Suppressor macrophage treated with lipopolysaccharide for 4 hours (primary cell): ENCODE data around the gene LYSMD3.

ENCODE experiments used
- DNase-seq: peaks from one replicate; pipeline ENCODE4 v3.0.0-alpha.2; 2020

LYSMD3 gene

GRCh38 chr5:90547072-90547536, 17.7 kb upstream of the LYSMD3 start:
- DNase-seq = no peak

DNA sequence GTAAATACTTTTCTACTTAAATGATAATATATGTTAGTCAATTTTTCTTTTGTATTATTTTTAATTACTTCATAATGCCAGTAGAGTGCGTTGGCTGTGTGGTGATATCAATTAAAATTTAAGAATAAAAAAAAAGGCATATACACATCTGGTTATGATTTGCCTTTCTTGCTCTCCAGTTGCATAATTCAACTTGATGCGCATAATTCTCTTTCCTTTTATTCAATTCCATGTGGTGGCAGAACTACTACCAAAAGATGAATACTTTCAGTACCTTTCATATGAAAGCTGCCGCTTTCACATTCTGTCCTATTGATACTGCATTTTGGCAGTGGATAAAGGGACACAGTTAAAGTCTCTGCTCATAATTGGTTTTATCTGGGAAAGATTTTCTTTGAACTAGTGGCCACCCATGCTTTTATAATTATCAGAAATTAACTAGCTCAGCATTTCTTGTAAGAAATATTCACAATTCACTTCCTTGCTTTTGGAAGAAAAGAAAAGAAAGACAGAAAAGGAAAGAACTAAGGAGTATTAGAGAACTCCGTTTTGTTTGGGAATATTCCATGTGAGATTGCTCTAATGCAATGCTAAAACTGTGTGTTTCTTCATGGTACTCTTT, 16.9 kb upstream of the LYSMD3 start:
- DNase-seq = no peak

DNA sequence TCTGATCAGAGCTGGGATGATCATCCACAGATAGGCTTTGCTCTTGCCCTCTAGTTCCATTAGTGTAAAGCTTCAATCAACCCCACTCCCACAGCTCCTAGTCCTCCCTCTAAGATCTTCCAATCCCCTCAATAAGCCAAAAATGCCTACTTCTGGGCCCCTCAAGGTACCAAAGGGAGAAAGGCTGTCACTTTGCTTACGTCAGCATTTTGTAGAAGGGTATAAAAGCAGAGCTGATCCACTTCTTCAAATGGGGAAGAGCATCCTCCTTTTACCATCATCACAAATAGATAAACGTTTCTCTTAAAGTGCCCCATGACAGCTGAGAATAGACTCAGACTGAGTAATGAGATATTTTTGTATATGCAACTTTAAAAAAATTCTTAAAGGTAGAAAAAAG, 16.1 kb upstream of the LYSMD3 start:
- no peak for DNase-seq

- DNase-seq = no peak
Observed at GRCh38 chr5:90542827-90543519, 13.6 kb upstream of the LYSMD3 start.

DNA sequence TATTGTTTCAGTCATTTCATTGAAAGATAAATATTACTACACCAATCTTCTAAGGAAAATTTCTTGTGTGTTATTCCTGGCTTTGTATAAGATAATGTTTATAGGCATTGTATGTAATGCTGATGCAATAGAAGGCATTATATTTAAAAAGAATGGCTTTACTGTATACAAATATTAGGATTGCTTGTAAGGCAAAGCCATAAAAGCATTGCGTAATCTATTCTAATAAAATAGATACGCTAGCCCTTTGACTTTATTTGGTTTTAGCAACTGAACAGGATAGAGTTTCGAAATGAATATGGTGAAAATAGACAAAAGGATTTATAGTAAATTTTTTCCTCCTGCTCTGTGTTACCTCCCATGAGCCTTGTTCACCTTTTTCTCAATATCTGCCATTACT, 5.5 kb upstream of the LYSMD3 start:
- DNase-seq = no peak

- DNase-seq = no peak
Observed at GRCh38 chr5:90533794-90534193, 4.4 kb upstream of the LYSMD3 start.

GRCh38 chr5:90530736-90531487, 1.5 kb upstream of the LYSMD3 start:
- DNase-seq = peak; percentile 16

- DNase-seq = peak; percentile 69
Observed at GRCh38 chr5:90529939-90530677, 724 bp upstream of the LYSMD3 start.

GRCh38 chr5:90528601-90529193, 687 bp downstream of the LYSMD3 start:
- DNase-seq = peak; percentile 59

DNA sequence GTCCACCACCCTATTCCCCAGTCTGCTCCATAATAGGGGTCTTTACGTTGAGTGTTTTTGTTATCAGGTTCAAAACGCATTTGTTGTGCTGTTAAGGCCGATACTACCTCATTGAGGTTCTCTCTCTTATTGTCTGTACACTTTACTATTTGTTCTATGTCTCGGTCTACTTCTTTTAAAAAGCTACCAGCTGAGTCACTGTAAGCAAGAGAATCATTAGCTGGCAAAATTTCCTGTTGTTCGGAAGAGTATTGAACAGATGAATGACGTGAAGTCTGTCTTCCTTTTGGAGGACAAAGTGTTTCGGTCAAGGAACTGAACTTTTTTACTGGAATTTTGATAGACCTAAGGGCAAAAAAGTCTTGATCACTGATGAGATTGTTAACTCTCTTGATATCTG, 10.3 kb downstream of the LYSMD3 start:
- DNase-seq = no peak

DNA sequence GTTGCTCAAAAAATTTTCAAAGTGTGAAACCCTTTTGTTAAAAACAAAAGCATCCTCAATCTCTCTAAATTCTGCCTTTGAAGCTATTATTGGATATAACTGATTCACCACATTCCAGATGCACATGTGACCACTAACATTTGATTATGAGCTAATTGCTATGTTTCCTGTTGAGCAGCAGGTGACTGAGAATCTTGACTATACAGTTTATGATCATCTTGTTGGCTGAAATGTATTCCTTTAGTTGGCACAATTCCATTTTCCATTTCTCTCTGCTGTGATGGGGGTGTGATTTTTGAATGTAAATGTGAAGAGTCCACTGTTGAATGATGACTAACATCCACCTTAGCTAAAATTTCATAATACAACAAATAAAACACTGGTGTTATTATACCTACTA, 10.7 kb downstream of the LYSMD3 start:
- DNase-seq = no peak

DNA sequence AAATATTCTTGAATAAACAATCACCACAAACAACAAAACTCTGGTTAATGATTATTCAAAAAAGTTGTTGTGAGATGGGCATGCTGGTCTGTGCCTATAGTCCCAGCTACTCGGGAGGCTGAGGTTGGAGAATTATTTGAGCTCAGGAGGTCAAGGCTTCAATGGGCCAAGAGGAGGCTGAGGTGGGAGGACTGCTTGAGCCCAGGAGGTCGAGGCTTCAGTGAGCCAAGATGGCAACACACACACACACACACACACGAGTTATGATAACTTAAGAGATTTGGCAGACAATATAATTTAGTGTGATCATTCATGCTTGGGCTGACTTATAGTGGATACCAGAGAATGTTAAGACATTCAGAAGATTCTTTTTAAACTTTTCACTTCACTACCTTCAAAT, 14.9 kb downstream of the LYSMD3 start:
- DNase-seq = no peak

- DNase-seq = no peak
Observed at GRCh38 chr5:90510438-90510837, 18.9 kb downstream of the LYSMD3 start.

- no peak for DNase-seq
Observed at GRCh38 chr5:90506221-90506620, 23.2 kb downstream of the LYSMD3 start.

DNA sequence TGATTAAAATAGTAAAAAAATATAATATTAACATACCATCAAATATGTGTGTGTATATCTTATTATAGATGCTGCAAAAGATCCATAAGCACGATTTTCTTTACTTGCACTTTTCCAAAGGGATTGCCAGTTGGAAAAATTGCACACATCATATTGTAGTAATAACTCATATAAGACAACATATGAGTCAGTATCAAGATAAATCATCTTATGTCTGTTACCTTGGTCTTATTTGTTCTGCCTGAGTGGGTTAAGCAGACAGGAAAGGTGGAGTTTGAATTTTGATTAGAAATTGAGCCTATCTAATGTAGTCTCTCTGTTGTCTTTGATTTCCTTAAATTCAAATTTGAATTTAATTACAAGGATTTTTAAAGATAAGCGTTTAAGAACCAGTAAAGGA, 24.6 kb downstream of the LYSMD3 start:
- no peak for DNase-seq

DNA sequence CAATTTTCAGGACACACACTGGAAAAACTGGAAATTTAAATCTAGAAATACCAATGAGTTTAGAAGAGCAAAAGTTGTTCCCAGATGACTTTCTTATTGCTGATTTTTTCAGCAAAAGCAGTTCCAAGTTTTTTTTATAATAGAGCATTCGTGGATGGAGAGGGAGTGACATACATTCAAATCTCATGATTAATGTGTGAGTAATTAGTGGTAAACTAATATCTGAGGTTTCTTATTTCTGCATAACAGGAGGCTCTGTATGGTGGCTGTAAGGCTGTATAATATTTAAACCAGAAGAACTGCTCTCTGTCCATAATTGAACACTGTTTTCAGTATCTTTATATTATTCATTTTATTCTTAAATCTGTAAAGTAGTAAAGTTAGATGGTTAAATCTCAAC, 25.8 kb downstream of the LYSMD3 start:
- no peak for DNase-seq

GRCh38 chr5:90495146-90495545, 34.2 kb downstream of the LYSMD3 start:
- no peak for DNase-seq

DNA sequence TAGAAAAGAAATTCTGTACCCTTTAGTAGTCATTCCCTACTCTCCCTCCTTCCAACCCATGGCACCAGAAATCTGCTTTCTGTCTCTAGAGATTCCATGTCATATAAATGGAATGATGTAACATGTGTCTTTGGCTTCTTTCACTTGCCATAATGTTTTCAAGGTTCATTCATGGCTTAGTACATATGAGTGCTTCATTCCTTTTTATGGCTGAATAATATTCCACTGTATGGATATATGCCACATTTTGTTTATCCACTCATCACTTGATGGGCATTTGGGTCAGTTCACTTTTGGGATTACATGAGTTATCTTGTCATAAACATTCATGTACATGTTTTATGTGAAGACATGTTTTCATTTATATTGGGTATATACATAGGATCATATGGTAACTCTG, 35.3 kb downstream of the LYSMD3 start:
- DNase-seq = no peak

GRCh38 chr5:90488791-90489190, 40.6 kb downstream of the LYSMD3 start:
- DNase-seq = no peak

- no peak for DNase-seq
Observed at GRCh38 chr5:90484540-90484939, 44.8 kb downstream of the LYSMD3 start.

DNA sequence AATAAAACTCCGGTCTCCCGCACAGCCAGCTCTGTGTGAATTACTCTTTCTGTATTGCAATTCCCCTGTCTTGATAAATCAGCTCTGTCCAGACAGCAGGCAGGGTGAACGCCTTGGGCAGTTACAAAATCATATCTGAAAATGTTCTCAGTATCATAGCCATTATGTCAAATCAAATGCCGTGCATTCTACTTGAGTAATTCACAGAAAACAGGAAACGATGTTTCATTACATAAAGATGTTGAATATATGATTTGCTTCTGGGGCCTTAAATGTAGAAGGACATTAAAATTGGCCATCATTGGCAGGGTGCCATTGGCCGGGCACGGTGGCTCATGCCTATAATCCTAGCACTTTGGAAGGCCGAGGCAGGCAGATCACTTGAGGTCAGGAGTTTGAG, 46.2 kb downstream of the LYSMD3 start:
- DNase-seq = no peak

DNA sequence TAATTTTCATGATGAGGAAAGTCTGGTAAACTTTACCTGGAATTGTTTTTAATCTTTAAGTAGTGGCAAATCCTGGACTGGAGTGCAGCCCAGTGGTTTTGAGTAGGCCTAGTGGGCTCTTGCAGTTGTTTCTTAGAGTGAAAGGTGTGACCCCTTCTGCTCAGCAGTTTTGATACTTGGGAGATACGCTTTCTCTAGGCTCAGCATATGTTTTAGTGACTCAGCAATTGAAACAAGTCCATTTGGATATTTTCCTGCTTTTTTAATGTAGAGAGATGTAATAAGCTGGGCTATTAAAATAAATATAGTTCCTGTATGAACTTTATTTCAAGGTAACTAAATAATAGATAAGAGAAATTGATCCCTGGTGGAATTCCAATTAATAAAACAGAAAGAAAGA, 48.7 kb downstream of the LYSMD3 start:
- no peak for DNase-seq
